MM.1S (cell line): ENCODE measurements around the gene IL1RL1.

Experiments used
- EZH2 ChIP-seq: fragments of 300-600 bp; sonication (generic); optimal IDR thresholded peaks from 2 replicates; pipeline ENCODE3; 2017; ENCODE audit warnings: low read depth, mild to moderate bottlenecking, antibody characterized with exemption, low read length, mixed read lengths
- EZH2phosphoT487 ChIP-seq: fragments of 300-600 bp; sonication (generic); IDR thresholded peaks from 2 replicates; pipeline ENCODE4 v1.6.1; 2018; ENCODE audit warnings: antibody characterized with exemption, low read length
- TF ChIP-seq, protein P1 (sequence below): fragments of 300-600 bp; sonication (generic); IDR thresholded peaks from 2 replicates; pipeline ENCODE4 v1.5.1; 2016; ENCODE audit warnings: antibody characterized with exemption, low read length, mixed read lengths

DNA sequence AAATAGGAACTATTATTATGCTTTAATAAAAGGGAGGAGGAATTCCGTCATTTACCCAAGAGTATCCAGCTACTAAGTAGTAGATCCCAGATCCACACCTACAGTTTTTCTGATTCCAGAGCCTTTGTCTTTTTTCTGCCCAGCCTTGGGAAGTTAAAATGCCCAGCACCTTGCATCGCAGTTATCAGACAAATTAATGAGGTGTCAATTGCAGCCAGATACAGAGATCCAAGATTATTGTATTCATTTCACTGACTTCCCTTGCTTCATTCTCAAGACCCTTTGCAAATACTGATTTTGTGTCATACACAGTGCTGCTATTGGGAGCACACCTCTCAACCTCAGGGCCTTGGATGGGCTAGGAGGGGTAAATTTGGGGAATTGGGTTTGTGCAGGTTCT, 45.4 kb downstream of the IL1RL1 start:
- TF ChIP-seq EZH2phosphoT487 = no peak
- TF ChIP-seq, protein P1, sequence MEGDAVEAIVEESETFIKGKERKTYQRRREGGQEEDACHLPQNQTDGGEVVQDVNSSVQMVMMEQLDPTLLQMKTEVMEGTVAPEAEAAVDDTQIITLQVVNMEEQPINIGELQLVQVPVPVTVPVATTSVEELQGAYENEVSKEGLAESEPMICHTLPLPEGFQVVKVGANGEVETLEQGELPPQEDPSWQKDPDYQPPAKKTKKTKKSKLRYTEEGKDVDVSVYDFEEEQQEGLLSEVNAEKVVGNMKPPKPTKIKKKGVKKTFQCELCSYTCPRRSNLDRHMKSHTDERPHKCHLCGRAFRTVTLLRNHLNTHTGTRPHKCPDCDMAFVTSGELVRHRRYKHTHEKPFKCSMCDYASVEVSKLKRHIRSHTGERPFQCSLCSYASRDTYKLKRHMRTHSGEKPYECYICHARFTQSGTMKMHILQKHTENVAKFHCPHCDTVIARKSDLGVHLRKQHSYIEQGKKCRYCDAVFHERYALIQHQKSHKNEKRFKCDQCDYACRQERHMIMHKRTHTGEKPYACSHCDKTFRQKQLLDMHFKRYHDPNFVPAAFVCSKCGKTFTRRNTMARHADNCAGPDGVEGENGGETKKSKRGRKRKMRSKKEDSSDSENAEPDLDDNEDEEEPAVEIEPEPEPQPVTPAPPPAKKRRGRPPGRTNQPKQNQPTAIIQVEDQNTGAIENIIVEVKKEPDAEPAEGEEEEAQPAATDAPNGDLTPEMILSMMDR = no peak
- TF ChIP-seq EZH2 = no peak
